Right kidney (tissue), 1 donor: ENCODE data around the gene GAN.
"Not testable (repeated sequence)": the region's sequence is repeated elsewhere in the genome, so short reads cannot be mapped to it uniquely, and the experiment has no call there.

Experiments used
- DNase-seq: peaks from one replicate; pipeline ENCODE4 v3.0.0-alpha.2; 2016

GAN gene

GRCh38 chr16:81401035-81401950, 86.5 kb downstream of the GAN start:
- DNase-seq, result no peak

DNA sequence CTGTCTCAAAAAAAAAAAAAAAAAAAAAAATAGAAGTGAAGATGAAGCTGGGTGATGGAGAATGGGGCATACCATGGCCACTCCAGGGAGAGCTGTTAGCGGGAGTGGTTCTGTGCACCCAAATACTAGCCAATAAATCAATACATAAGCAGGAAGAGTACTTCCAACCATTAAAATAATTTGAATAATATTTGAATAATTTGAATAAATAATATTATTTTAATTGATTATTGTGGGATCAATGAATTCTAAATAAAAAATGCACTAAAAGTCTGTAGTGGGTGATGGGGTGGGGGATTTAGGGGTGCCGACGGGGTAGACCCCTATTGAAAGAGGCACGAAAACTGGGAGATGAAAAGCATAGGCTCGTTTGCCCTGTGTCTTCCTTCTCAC, 88.4 kb downstream of the GAN start:
- DNase-seq, result no peak

DNA sequence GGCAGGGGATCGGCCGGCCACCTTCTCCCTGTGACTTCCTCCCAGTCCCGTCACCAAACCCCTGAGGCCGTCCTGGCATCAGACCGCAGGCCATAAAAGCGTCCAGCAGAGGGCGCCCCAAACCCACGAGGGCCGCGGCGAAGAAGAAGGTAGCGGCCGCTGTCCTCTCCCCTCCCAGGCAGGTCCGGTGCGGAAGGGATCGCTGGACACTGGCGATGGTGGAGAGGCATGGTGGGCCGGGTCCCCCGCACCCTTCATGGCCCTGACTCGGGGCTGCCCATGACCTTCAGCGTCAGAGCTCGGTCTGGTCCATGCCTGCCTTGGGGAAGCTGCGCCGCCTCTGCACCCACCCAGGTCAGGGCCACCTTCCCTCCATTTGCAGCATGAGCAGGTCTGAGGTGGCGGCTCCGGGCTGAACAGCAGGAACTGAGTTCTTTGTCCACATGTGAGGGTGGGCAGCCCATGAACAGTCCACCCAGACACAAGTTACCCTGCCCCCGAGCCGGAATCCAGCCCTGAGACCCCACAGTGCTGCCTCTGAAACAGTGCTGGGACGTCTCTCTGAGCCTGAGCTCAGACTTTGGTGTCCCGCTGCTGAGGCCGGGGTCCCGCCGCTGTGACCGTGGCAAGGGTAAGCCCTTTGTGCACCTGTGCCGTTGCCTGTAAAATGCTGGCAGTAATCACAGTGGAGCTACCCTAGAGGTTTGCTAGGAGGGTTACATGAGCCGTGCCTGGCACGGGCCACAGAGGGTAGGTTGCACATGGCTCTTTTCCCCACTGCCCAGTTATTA, 89.0 kb downstream of the GAN start:
- peak; percentile 79 for DNase-seq

GRCh38 chr16:81405002-81405401, 90.2 kb downstream of the GAN start:
- DNase-seq, result not testable (repeated sequence)

DNA sequence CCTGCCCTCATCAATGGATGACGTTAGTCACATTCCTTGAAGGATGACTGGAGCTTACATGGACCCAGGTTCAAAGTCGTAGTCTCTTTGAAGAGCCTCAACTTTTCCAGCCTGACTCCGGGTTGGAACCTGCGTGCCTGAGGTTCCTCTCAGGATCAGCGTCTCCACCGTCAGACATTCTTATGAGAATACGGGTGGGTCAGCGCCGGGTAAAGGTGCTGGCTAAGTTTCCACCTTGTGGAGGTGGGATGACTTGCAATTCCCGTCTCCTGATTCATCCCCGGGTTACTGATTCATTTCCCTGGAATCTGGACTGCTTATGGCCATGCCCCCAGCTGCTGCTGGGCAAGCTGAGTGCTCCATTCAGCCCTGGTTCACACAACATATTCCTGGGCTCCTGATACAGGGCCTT, 90.9 kb downstream of the GAN start:
- no peak for DNase-seq

- no peak for DNase-seq
Observed at GRCh38 chr16:81408409-81408950, 93.7 kb downstream of the GAN start.

DNA sequence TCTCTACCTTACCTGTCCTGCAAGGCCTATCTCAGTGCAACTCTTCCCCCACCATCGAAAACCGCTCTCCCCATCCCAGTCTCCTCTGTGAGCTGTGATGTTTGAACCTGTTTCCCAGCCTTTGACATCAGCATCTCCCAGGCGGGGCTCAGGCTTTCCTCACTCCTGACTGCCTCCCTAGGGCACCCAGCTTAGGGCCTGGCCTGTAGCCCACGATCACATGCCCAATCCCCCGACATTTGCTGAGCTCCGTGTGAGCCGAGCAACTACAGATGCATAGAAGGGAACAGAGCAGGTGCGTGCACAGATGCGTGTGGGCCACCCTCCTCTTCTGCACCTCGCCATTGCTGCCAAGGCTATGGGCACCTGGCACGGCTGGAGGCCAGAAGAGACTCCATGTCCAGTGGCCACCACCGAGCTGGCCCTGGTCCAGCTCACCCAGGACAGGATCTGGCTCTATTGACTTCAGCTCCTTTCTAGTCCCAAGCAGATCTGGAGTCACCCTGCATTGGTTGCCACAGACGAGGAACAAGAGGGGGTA, 94.3 kb downstream of the GAN start:
- no peak for DNase-seq

- DNase-seq, result no peak
Observed at GRCh38 chr16:81410643-81411293, 96.0 kb downstream of the GAN start.

GRCh38 chr16:81413245-81413990, 98.7 kb downstream of the GAN start:
- no peak for DNase-seq

DNA sequence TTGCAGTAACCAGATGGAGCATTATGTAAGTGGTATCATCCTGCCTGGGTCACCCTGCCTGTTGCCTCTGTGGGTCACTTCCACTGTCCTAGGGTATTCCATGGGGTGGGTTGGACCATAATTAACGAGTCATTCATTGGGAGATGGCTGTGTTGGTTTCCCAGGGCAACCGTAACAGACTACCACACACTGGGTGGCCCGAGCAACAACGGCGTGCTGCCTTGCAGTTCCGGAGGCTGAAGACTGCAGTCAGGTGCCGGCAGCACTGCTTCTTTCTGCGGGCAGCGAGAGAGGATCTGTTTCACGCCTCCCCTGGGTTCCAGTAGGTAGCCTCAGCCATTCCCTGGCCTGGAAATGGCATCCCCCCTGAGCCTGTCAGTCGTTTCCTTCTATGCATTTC, 101.0 kb downstream of the GAN start:
- DNase-seq, result no peak

GRCh38 chr16:81416749-81417148, 102.0 kb downstream of the GAN start:
- no peak for DNase-seq

GRCh38 chr16:81417210-81417609, 102.4 kb downstream of the GAN start:
- no peak for DNase-seq

GRCh38 chr16:81419806-81420205, 105.0 kb downstream of the GAN start:
- no peak for DNase-seq

GRCh38 chr16:81421126-81421525, 106.4 kb downstream of the GAN start:
- DNase-seq, result no peak

DNA sequence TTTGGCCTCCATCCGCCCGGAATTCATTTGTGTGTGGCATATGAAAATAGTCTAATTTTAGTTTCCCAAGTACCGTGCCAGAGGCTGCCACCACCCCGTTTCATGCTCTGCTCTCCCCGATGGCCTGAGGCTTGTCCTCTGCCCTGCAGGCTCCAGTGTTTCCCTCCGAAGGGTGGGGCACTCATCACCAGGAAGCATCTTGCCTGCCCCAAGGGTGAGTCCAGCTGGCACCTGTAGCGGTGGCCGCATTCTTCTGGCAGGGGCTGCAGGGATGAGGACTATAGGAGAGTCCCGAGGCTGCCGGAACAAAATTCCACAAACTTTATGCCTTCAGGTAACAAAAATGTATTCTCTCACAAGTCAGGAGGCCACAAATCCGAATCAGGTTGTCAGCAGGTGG, 106.8 kb downstream of the GAN start:
- no peak for DNase-seq

- DNase-seq, result not testable (repeated sequence)
Observed at GRCh38 chr16:81422153-81422552, 107.4 kb downstream of the GAN start.

DNA sequence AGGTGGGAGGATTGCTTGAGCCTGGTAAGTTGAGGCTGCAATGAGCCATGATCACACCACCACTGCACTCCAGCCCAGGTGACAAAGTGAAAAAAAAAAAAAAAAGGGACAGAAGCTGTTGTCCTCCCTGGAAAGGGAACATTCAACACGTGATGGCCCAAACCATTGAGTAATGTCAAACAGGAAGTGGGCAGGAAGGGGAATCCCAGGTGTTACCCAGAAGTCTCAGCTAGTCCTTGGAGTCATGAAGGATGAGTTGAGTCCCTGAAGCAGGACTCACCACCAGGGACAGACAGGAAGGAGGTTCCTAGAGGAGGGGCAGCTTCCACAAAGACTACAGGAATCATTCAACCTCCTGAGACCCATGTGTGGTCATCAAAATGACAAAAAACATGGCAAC, 110.0 kb downstream of the GAN start:
- no peak for DNase-seq

GRCh38 chr16:81427219-81427618, 112.5 kb downstream of the GAN start:
- no peak for DNase-seq

DNA sequence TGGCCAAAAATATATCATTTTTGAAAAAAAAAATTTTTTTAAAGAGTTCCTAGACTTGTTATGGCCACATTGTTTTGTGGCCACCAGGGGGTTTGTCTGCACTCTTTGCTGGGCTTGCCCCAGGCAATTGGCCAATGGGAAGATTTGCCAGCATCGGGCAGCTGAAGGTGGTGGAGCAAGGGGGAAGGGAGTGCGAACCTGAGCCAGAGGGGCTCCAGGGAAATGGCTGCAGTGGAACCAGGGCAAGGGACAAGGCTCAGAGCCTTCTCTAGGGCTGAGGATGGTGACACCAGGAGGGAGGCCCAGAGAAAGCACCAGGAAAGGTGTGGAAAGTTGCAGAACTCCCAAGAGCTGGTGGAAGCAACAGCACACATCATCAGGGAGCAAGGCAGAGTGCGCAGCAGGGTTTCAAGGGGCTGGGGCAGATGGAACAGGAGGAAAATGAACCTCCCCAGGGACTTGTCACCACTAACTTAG, 114.3 kb downstream of the GAN start:
- no peak for DNase-seq

GRCh38 chr16:81431554-81432353, 117.0 kb downstream of the GAN start:
- no peak for DNase-seq
